Astrocyte of the spinal cord (primary cell): Measurements from ENCODE around the gene LMAN2.
"Not testable (repeated sequence)": the region's sequence is repeated elsewhere in the genome, so short reads cannot be mapped to it uniquely, and the experiment has no call there.

Source experiments
- DNase-seq: peaks from one replicate; pipeline ENCODE4 v3.0.0; 2011; ENCODE audit warnings: low read depth, low spot score
- H3K4me3 ChIP-seq: 2 replicates; pipeline ENCODE4 v1.5.1; 2011; ENCODE audit warnings: low read depth, mild to moderate bottlenecking, low read length, moderate library complexity
- CTCF ChIP-seq: IDR thresholded peaks from 2 replicates; pipeline ENCODE4 v1.5.1; 2012; ENCODE audit warnings: low read depth, mild to moderate bottlenecking, low read length, inconsistent platforms
- in situ Hi-C: cut with HindIII; loops from 2 replicates; pipeline ENCODE4 v1.10.0; 2017; ENCODE audit warnings: low sequenced_read_pairs

The LMAN2 gene

GRCh38 chr5:177378884-177379883 lies 27.7 kb upstream of the LMAN2 start:
- no peak overlapping the region for H3K4me3 ChIP-seq
- peak; percentile 85 for DNase-seq
- in situ Hi-C loops, result no loop called here
- no peak for TF ChIP-seq CTCF

GRCh38 chr5:177377851-177378776 lies 26.6 kb upstream of the LMAN2 start:
- no peak for TF ChIP-seq CTCF
- in situ Hi-C loops, result no loop called here
- no peak overlapping the region for H3K4me3 ChIP-seq
- DNase-seq, result no peak

- DNase-seq, result no peak
- in situ Hi-C loops, result no loop called here
- TF ChIP-seq CTCF, result no peak
- no peak overlapping the region for H3K4me3 ChIP-seq
Measured at GRCh38 chr5:177376107-177376506, 24.6 kb upstream of the LMAN2 start.

GRCh38 chr5:177375516-177375915 lies 24.0 kb upstream of the LMAN2 start:
- in situ Hi-C loops, H3K4me3 ChIP-seq, DNase-seq: not testable (repeated sequence)

GRCh38 chr5:177374211-177374610 lies 22.7 kb upstream of the LMAN2 start:
- H3K4me3 ChIP-seq, result no peak overlapping the region
- in situ Hi-C loops, result no loop called here
- DNase-seq, result no peak
- TF ChIP-seq CTCF, result no peak

GRCh38 chr5:177373806-177374205 lies 22.3 kb upstream of the LMAN2 start:
- no peak overlapping the region for H3K4me3 ChIP-seq
- DNase-seq, result no peak
- in situ Hi-C loops, result no loop called here
- no peak for TF ChIP-seq CTCF
